HG03439 (cell line): ENCODE data around the gene PDE8B.

Experiments
- ATAC-seq: cut with Tn5 transposase; IDR thresholded peaks from one replicate; pipeline ENCODE4 v1.9.1; 2021; ENCODE audit warnings: mild to moderate bottlenecking, moderate library complexity; ENCODE audit not compliant: unreplicated experiment

Gene PDE8B

GRCh38 chr5:77229887-77230286 lies 19.4 kb downstream of the PDE8B start:
- ATAC-seq: no peak

- ATAC-seq: no peak
These were observed 20.4 kb downstream of the PDE8B start for GRCh38 chr5:77230727-77231470.

- ATAC-seq: no peak
These were observed 21.1 kb downstream of the PDE8B start for GRCh38 chr5:77231471-77232138.

- ATAC-seq: no peak
These were observed 22.3 kb downstream of the PDE8B start for GRCh38 chr5:77232574-77233358.

- ATAC-seq: no peak
These were observed 25.6 kb downstream of the PDE8B start for GRCh38 chr5:77235846-77236721.

- no peak for ATAC-seq
These were observed 28.8 kb downstream of the PDE8B start for GRCh38 chr5:77239126-77239741.

- ATAC-seq: no peak
These were observed 31.0 kb downstream of the PDE8B start for GRCh38 chr5:77241444-77241843.

GRCh38 chr5:77249475-77249874 lies 39.0 kb downstream of the PDE8B start:
- ATAC-seq: no peak

- no peak for ATAC-seq
These were observed 39.5 kb downstream of the PDE8B start for GRCh38 chr5:77250021-77250420.

GRCh38 chr5:77251921-77252320 lies 41.4 kb downstream of the PDE8B start:
- no peak for ATAC-seq

- ATAC-seq: no peak
These were observed 45.1 kb downstream of the PDE8B start for GRCh38 chr5:77255617-77256016.

GRCh38 chr5:77256406-77256805 lies 45.9 kb downstream of the PDE8B start:
- no peak for ATAC-seq

- ATAC-seq: no peak
These were observed 48.2 kb downstream of the PDE8B start for GRCh38 chr5:77258652-77259051.

- ATAC-seq: no peak
These were observed 49.0 kb downstream of the PDE8B start for GRCh38 chr5:77259476-77259875.

GRCh38 chr5:77262697-77263096 lies 52.2 kb downstream of the PDE8B start:
- no peak for ATAC-seq

GRCh38 chr5:77266291-77266690 lies 55.8 kb downstream of the PDE8B start:
- no peak for ATAC-seq

GRCh38 chr5:77267496-77267895 lies 57.0 kb downstream of the PDE8B start:
- ATAC-seq: no peak

GRCh38 chr5:77272206-77272605 lies 61.7 kb downstream of the PDE8B start:
- no peak for ATAC-seq

GRCh38 chr5:77277759-77278158 lies 67.3 kb downstream of the PDE8B start:
- ATAC-seq: no peak

GRCh38 chr5:77280036-77280435 lies 69.6 kb downstream of the PDE8B start:
- no peak for ATAC-seq
